Measurements from ENCODE around the gene NFX1. TPM values are rescaled to one million over a fixed set of nuclear protein-coding genes. Genes with fewer than 3 reads are reported as not detected.
A peak's percentile ranks its signal among the peaks of the same experiment; 100 is the strongest.

Gene NFX1
- total and polyA plus RNA-seq, 9 of the 15 experiments (the other 6 are each of a cell fraction or from before 2014, with no cell fraction given), result 8.8 to 38.9 (median 26.8) TPM

DNA sequence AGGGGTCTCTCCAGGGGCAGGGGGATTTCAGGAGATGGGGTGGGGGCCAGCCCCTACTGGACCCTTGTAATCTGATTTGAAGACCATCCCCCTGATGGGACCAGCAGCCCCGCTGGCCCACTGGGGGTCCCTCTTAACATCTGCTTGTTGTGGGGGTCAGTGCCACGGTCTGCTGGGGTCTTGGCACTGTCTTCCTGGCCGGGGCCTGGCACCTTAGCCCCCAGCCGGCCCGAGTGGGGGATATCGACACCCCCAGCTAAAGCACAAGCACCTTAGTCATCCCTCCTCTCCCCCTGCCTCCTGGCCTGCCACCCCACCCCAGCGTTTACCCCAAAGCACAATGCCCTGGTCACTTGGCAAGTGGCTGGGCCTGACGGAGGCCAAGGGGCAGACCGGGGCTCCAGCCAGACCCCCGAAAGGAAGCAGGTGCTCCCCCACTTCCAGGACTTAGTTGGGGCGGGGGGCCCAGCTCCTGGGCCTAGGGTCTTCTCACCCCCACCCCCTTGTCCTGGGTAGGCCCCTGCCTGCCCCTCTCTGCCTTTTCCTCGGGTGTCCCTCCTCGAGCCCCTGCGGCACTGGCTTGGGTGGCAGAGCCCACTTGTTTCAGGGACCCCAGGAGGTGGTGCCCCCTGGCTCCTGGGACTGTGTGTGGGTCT is 1.4 kb upstream of the NFX1 start:
- Histone ChIP-seq H3K79me2 (ENCODE audit: control insufficient read depth, insufficient read depth, low read length) (peaks cover 37% of the 10 kb centered on the region), H3K9me3 (replicated peaks; ENCODE audit: control insufficient read depth, insufficient read depth, low read depth, low read length) (no peaks in the 10 kb centered on the region), H3K4me1 (replicated peaks in 1 of 2; ENCODE audit: control insufficient read depth in 2 of 2, insufficient read depth in 2 of 2, low read length in 2 of 2) (peaks cover 11 to 21% of the 10 kb centered on the region in 2 experiments; a peak in 4 of 5 replicates), H3K27ac (ENCODE audit: extremely low read depth, low read depth, low read length) (peak overlapping the region; percentile 99; the same call in 2 of the 3 replicates), H3K9me1 (ENCODE audit: control insufficient read depth, insufficient read depth, low read length) (no peaks in the 10 kb centered on the region), H3K9ac (ENCODE audit: insufficient read depth in 1 of 2, low read depth in 2 of 2, low read length in 2 of 2) (peak overlapping the region; percentile 96 to 98), H3K4me3 (no peak overlapping the region), H3K27me3 (ENCODE audit: control insufficient read depth in 2 of 2, insufficient read depth in 2 of 2, low read length in 2 of 2) (no peaks in the 10 kb centered on the region), H3K4me2 (ENCODE audit: insufficient read depth, low read length) (no peak overlapping the region), H2AFZ (ENCODE audit: low read depth, low read length) (no peak overlapping the region), H3K36me3 (ENCODE audit: control insufficient read depth, insufficient read depth, low read length) (peaks cover 23% of the 10 kb centered on the region), H4K20me1 (replicated peaks; ENCODE audit: control insufficient read depth, insufficient read depth, low read length) (0 out of 2 replicates have a peak, but pooled peaks cover 7% of the 10 kb centered on the region)
- DNase-seq (ENCODE audit: extremely low read depth in 1 of 4, low spot score in 3 of 4) (no peak), FAIRE-seq (no peak), ATAC-seq (no peak)
- TF ChIP-seq ATF1 (CRISPR knock-in tag; IDR thresholded peaks at IDR 0.05) (no peak), ATF1 (tag; IDR thresholded peaks at IDR 0.05) (no peak), ETS2 (tag; IDR thresholded peaks at IDR 0.05; ENCODE audit: borderline replicate concordance, poor library complexity, severe bottlenecking) (no peak), HEY1 (CRISPR knock-in tag; IDR thresholded peaks at IDR 0.05; ENCODE audit: borderline replicate concordance) (no peak), LARP7 (IDR thresholded peaks at IDR 0.05) (no peak)
- CTCF ChIA-PET (ENCODE audit: low intra/inter-chr PET ratio), result interaction anchor here (0.8 kb wide), 1 partner anchor 164 kb away, joined by 3 read pairs; no protein-coding TSS in a partner anchor
- POLR2A ChIA-PET, result no interaction called here
- intact Hi-C loops (cut with micrococcal nuclease) (loop anchor here (10.0 kb wide), 1 partner anchor 166 kb away; no protein-coding TSS in a partner anchor), in situ Hi-C loops (cut with MboI) (no loop called here)
- WGBS (ENCODE audit: insufficient coverage, low coverage, missing lambda C conversion rate), result 94% methylated on average over 3 of the region's 14 CpGs
- no TSS peak for BruUV-seq (replicated peaks)

Measured in K562 (cell line).